Vagina (tissue), 2 donors: ENCODE results near the gene NFKBIZ.

Source experiments
- POLR2A ChIP-seq, 2 donors: fragments of 450-650 bp; IDR thresholded peaks; one replicate each; pipeline ENCODE4 v1.6.1; 2017; ENCODE audit warnings: antibody characterized with exemption in 2 of 2, mild to moderate bottlenecking in 2 of 2, moderate library complexity in 2 of 2
- POLR2AphosphoS5 ChIP-seq, 2 donors: sonication (generic); formaldehyde crosslinking; IDR thresholded peaks; one replicate each; pipeline ENCODE4 v1.9.0; 2017; ENCODE audit warnings: antibody characterized with exemption in 2 of 2, mild to moderate bottlenecking in 2 of 2, low read depth in 1 of 2; ENCODE audit not compliant: insufficient read depth in 1 of 2
- TF ChIP-seq, protein P1 (sequence below), 3 experiments: fragments of 450-650 bp in 2 of 3; fragments of 200-600 bp in 1 of 3; sonication (generic) in 1 of 3; IDR thresholded peaks; one replicate each; pipeline ENCODE4 v1.5.1; 2017 to 2019; ENCODE audit warnings: antibody characterized with exemption in 3 of 3, mild to moderate bottlenecking in 2 of 3, moderate library complexity in 2 of 3

DNA sequence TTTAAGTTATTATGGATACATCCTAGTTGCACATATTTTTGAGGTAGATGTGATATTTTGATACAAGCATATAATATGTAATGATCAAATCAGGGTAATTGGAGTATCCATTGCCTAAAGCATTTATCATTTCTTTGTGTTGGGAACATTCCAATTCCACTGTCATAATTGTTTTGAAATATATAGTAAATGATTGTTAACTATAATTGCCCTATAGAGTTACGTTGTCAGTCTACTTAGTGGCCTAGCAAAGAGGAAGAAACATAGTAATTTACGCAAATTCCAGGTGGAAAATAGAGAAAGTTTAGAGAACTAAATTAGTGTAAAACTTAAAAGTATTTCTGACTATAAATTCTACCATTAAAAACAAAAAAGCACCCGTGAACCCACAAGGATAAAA lies 45.4 kb upstream of the NFKBIZ start:
- TF ChIP-seq, protein P1, sequence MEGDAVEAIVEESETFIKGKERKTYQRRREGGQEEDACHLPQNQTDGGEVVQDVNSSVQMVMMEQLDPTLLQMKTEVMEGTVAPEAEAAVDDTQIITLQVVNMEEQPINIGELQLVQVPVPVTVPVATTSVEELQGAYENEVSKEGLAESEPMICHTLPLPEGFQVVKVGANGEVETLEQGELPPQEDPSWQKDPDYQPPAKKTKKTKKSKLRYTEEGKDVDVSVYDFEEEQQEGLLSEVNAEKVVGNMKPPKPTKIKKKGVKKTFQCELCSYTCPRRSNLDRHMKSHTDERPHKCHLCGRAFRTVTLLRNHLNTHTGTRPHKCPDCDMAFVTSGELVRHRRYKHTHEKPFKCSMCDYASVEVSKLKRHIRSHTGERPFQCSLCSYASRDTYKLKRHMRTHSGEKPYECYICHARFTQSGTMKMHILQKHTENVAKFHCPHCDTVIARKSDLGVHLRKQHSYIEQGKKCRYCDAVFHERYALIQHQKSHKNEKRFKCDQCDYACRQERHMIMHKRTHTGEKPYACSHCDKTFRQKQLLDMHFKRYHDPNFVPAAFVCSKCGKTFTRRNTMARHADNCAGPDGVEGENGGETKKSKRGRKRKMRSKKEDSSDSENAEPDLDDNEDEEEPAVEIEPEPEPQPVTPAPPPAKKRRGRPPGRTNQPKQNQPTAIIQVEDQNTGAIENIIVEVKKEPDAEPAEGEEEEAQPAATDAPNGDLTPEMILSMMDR (IDR thresholded peaks at IDR 0.05): no peak
- TF ChIP-seq POLR2AphosphoS5 (IDR thresholded peaks at IDR 0.05; ENCODE audit: insufficient read depth in 1 of 2, low read depth in 1 of 2) (no peak), POLR2A (IDR thresholded peaks at IDR 0.05) (no peak)
